ENCODE data around the gene USP9X. TPM values are rescaled to one million over a fixed set of nuclear protein-coding genes. Genes with fewer than 3 reads are reported as not detected.

Gene USP9X
- total and polyA plus RNA-seq, 7 donors: 19.4 to 138 (median 87.4) TPM

DNA sequence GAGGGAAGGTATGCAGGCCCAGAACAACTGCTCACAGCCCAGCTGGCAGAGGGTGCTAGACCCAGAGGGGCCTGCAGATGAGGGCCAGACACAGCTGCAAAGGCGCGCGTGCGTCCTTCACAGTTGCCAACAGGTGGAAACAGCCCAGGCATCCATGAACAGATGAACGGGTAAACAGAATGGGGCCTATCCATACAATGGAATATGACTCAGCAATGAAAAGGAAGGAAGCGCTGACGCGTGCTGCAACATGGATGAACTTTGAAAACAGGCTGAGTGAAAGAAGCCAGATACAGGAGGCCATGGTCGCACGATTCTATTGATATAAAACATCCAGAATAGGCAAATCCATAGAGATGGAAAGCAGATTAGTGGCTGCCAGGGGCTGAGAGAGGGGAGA is 165.6 kb downstream of the USP9X start:
- TF ChIP-seq, protein P1, sequence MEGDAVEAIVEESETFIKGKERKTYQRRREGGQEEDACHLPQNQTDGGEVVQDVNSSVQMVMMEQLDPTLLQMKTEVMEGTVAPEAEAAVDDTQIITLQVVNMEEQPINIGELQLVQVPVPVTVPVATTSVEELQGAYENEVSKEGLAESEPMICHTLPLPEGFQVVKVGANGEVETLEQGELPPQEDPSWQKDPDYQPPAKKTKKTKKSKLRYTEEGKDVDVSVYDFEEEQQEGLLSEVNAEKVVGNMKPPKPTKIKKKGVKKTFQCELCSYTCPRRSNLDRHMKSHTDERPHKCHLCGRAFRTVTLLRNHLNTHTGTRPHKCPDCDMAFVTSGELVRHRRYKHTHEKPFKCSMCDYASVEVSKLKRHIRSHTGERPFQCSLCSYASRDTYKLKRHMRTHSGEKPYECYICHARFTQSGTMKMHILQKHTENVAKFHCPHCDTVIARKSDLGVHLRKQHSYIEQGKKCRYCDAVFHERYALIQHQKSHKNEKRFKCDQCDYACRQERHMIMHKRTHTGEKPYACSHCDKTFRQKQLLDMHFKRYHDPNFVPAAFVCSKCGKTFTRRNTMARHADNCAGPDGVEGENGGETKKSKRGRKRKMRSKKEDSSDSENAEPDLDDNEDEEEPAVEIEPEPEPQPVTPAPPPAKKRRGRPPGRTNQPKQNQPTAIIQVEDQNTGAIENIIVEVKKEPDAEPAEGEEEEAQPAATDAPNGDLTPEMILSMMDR (IDR thresholded peaks at IDR 0.05): no peak
- Histone ChIP-seq H3K4me3 (no peak overlapping the region), H3K4me1 (no peaks in the 10 kb centered on the region), H3K27ac (no peak overlapping the region), H3K36me3 (ENCODE audit: insufficient read depth in 1 of 2, low read depth in 1 of 2) (no peaks in the 10 kb centered on the region), H3K27me3 (ENCODE audit: insufficient read depth in 3 of 3, low read length in 2 of 3) (peaks cover 0 to 21% (median 0%) of the 10 kb centered on the region in 3 donors), H3K9me3 (no peaks in the 10 kb centered on the region)
- ATAC-seq: no peak
- DNase-seq: no peak
- intact Hi-C loops (cut with DNase I): loop anchor here (5.0 to 10.0 kb wide), 4 partner anchors 69 to 706 kb away; no protein-coding TSS in a partner anchor
- WGBS, 3 donors: 90 to 92% (median 92%) methylated on average over 10 of the region's 10 CpGs

DNA sequence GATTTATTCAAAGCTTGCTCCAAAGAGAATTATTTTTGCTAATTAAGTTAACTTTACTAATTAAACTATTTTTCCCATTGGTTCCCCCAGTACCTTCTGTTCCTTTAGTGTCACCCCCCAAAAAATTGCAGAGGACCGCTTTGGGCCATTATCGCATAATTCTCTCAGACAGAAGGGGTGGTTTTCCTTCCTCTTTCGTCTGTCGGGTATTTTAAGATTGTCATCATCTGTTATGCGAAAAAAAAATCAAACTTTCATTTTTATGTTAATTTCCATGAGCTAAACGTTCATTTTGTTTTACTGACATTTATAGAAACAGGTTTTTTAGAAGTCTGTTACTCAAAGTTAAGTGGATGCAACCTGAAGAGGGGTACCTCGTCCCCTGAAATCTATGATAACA is 172.6 kb downstream of the USP9X start:
- DNase-seq (no peak), ATAC-seq (no peak)
- no peak overlapping the region for H3K27ac ChIP-seq
- WGBS, 3 donors: 68 to 82% (median 72%) methylated on average over 7 of the region's 7 CpGs
- H3K36me3 ChIP-seq (ENCODE audit: insufficient read depth in 1 of 2, low read depth in 1 of 2): no peaks in the 10 kb centered on the region
- intact Hi-C loops (cut with DNase I): loop anchor here in 1 of 2 donors (10.0 kb wide), 2 partner anchors 603 to 713 kb away; no protein-coding TSS in a partner anchor
- peaks cover 0 to 21% (median 0%) of the 10 kb centered on the region in 3 donors for H3K27me3 ChIP-seq (ENCODE audit: insufficient read depth in 3 of 3, low read length in 2 of 3)
- no peak overlapping the region for H3K4me3 ChIP-seq
- TF ChIP-seq, protein P1 (IDR thresholded peaks at IDR 0.05): no peak
- H3K9me3 ChIP-seq: no peaks in the 10 kb centered on the region
- H3K4me1 ChIP-seq: no peaks in the 10 kb centered on the region

DNA sequence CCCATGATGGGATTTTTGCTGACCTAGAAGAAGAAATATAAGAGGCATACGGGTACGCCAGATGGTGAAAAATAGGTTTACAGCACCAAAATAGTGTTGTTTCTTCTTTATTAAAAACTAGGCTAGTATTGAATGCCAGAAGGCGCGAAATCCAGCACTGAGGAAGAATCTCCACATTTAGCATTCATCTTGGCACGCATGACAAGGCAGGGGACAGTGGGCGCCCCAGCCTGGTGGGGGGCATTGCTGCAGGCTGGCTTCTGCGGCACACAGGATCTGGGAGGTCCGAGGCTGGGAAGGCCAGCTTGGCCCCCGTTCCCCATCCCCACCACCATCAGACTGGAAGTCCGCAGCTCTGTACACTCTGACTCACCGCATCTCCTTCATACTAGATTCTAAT is 173.0 kb downstream of the USP9X start:
- H3K27me3 ChIP-seq (ENCODE audit: insufficient read depth in 3 of 3, low read length in 2 of 3): peaks cover 0 to 17% (median 0%) of the 10 kb centered on the region in 3 donors
- ATAC-seq: no peak
- WGBS, 3 donors: 83 to 89% (median 87%) methylated on average over 11 of the region's 11 CpGs

DNA sequence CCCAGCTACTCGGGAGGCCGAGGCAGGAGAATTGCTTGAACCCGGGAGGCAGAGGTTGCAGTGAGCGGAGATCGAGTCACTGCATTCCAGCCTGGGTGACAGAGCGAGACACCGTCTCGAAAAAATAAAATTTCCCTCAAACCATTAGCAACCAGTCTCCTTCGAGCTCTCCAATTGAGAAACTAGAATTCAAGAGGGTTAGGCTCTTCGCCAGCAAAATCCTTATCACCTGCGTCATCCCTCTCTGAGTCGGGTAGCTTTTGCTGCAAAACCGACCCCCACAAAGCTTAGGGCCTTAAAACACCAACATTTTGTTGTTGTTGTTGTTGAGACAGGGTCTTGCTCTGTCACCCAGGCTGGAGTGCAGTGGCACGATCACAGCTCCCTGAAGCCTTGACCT is 173.6 kb downstream of the USP9X start:
- Histone ChIP-seq H3K27me3 (ENCODE audit: insufficient read depth in 3 of 3, low read length in 2 of 3) (peaks cover 0 to 14% (median 0%) of the 10 kb centered on the region in 3 donors), H3K36me3 (ENCODE audit: insufficient read depth in 1 of 2, low read depth in 1 of 2) (no peaks in the 10 kb centered on the region), H3K27ac (no peak overlapping the region), H3K4me3 (no peak overlapping the region), H3K4me1 (no peaks in the 10 kb centered on the region), H3K9me3 (no peaks in the 10 kb centered on the region)
- WGBS, 3 donors: 89 to 98% (median 95%) methylated on average over 14 of the region's 14 CpGs
- intact Hi-C loops (cut with DNase I): loop anchor here in 1 of 2 donors (10.0 kb wide), 2 partner anchors 604 to 714 kb away; no protein-coding TSS in a partner anchor
- ATAC-seq (no peak), DNase-seq (no peak)
- TF ChIP-seq, protein P1 (IDR thresholded peaks at IDR 0.05): no peak

More for the DNA sequence above, 173.0 kb downstream of the USP9X start:
- no peak for DNase-seq
- no peaks in the 10 kb centered on the region for H3K9me3 ChIP-seq
- no peak overlapping the region for H3K27ac ChIP-seq
- no peaks in the 10 kb centered on the region for H3K4me1 ChIP-seq
- TF ChIP-seq, protein P1 (IDR thresholded peaks at IDR 0.05): no peak
- intact Hi-C loops (cut with DNase I): loop anchor here in 1 of 2 donors (10.0 kb wide), 2 partner anchors 603 to 713 kb away; no protein-coding TSS in a partner anchor
- no peaks in the 10 kb centered on the region for H3K36me3 ChIP-seq (ENCODE audit: insufficient read depth in 1 of 2, low read depth in 1 of 2)
- H3K4me3 ChIP-seq: no peak overlapping the region

DNA sequence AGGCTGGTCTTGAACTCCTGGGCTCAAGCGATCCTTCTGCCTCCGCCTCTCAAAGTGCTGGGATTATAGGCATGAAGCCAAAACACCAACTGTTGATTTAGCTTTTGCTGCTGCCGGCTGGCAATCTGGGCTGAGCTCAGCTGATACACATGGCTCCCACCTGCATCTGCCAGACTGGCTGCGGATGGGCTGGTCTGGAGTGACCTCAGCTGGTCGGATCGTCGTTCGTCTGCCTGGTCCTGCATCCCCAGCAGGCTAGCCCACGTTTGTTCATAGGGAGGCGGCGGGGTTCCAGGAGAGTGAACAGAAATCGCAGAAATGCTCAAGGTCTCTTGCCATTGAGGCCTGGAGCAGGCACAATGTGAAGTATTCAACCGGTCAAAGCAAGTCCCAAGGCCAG is 174.3 kb downstream of the USP9X start:
- 43 to 50% (median 44%) methylated on average over 12 to 13 of the region's 13 CpGs for WGBS, 3 donors
- Histone ChIP-seq H3K4me3 (no peak overlapping the region), H3K4me1 (no peaks in the 10 kb centered on the region), H3K27me3 (ENCODE audit: insufficient read depth in 3 of 3, low read length in 2 of 3) (peaks cover 0 to 14% (median 0%) of the 10 kb centered on the region in 3 donors), H3K27ac (no peak overlapping the region), H3K9me3 (no peaks in the 10 kb centered on the region), H3K36me3 (ENCODE audit: insufficient read depth in 1 of 2, low read depth in 1 of 2) (no peaks in the 10 kb centered on the region)
- ATAC-seq: no peak
- TF ChIP-seq, protein P1 (IDR thresholded peaks at IDR 0.05): no peak
- DNase-seq: no peak
- intact Hi-C loops (cut with DNase I): loop anchor here in 1 of 2 donors (10.0 kb wide), 2 partner anchors 605 to 715 kb away; no protein-coding TSS in a partner anchor
